GM12878 (cell line): Measurements from ENCODE around the gene ADGRG4. TPM values are rescaled to one million over a fixed set of nuclear protein-coding genes. Genes with fewer than 3 reads are reported as not detected.

Source experiments
- ATAC-seq: fragments of 200-7000 bp; cut with Tn5 transposase; 3 replicates; pipeline ENCODE4 v1.9.1; 2020; ENCODE audit warnings: mild to moderate bottlenecking, moderate library complexity
- BruUV-seq: library from RNA; stranded (reverse); fragments of 400-500 nt; replicated peaks from 2 replicates; lab custom pipeline; 2021; lab: Mats Ljungman, UMichigan
- CTCF ChIA-PET: fragments of 300-600 bp; sonication (Branson Sonifier 250); formaldehyde crosslinking; extraction: SDS; loops from one replicate; lab custom pipeline; 2021; ENCODE audit warnings: inconsistent platforms; lab: Yijun Ruan, JAX
- POLR2A ChIA-PET: fragments of 350-600 bp; formaldehyde crosslinking; extraction: SDS; loops from one replicate; lab custom pipeline; 2021; ENCODE audit warnings: inconsistent platforms; lab: Charles Lee
- RAD21 ChIA-PET: fragments of 300-600 bp; sonication (Branson Sonifier 250); formaldehyde crosslinking; loops from one replicate; lab custom pipeline; 2023; ENCODE audit warnings: antibody characterized with exemption; ENCODE audit not compliant: unreplicated experiment; lab: Charles Lee
- SMC1A ChIA-PET: fragments of 300-600 bp; sonication (Branson Sonifier 250); formaldehyde crosslinking; loops from one replicate; lab custom pipeline; 2023; ENCODE audit not compliant: unreplicated experiment, uncharacterized antibody; lab: Charles Lee
- DNase-seq: peaks from one replicate; pipeline ENCODE4 v3.0.0-alpha.2; 2011; ENCODE audit warnings: low read depth, low spot score
- FAIRE-seq: peaks from 3 replicates; lab custom pipeline; 2011; peaks lifted over from hg19 to GRCh38; lab: Jason Lieb, UNC
- H2AFZ ChIP-seq: 2 replicates; pipeline ENCODE4 v1.6.0; 2011; ENCODE audit warnings: low read depth, low read length, control low read depth; ENCODE audit not compliant: control insufficient read depth
- H3K27ac ChIP-seq: 2 replicates; pipeline ENCODE4 v1.5.1; 2011; ENCODE audit warnings: control low read depth; ENCODE audit not compliant: control insufficient read depth, insufficient read depth
- H3K27me3 ChIP-seq, 2 experiments: replicated peaks in 1 of 2; 2 replicates each; pipeline versions ENCODE4 v1.6.0 to v1.6.1; 2011; ENCODE audit warnings: low read length in 1 of 2; ENCODE audit not compliant: control insufficient read depth in 2 of 2, insufficient read depth in 2 of 2
- H3K36me3 ChIP-seq, 2 experiments: 2 replicates each; pipeline ENCODE4 v1.5.1; 2011; ENCODE audit warnings: low read length in 1 of 2; ENCODE audit not compliant: control insufficient read depth in 2 of 2, insufficient read depth in 2 of 2
- H3K4me1 ChIP-seq: 2 replicates; pipeline ENCODE4 v1.6.1; 2011; ENCODE audit warnings: mild to moderate bottlenecking, low read length, moderate library complexity, mixed read lengths; ENCODE audit not compliant: control insufficient read depth, insufficient read depth
- H3K4me2 ChIP-seq: 2 replicates; pipeline ENCODE4 v1.6.0; 2011; ENCODE audit warnings: control low read depth; ENCODE audit not compliant: control insufficient read depth, insufficient read depth
- H3K4me3 ChIP-seq: fragments of 200-600 bp; sonication (generic); 2 replicates; pipeline ENCODE4 v1.5.1; 2016
- H3K79me2 ChIP-seq: 2 replicates; pipeline ENCODE4 v1.6.0; 2011; ENCODE audit warnings: low read length; ENCODE audit not compliant: control insufficient read depth, insufficient read depth
- H3K9ac ChIP-seq: 2 replicates; pipeline ENCODE4 v1.8.0; 2011; ENCODE audit warnings: low read length, control low read depth, mixed read lengths; ENCODE audit not compliant: control insufficient read depth, insufficient read depth
- H3K9me3 ChIP-seq: replicated peaks from 3 replicates; pipeline ENCODE4 v1.5.1; 2011; ENCODE audit warnings: mild to moderate bottlenecking, low read length; ENCODE audit not compliant: control insufficient read depth, insufficient read depth
- H4K20me1 ChIP-seq: 2 replicates; pipeline ENCODE4 v1.6.0; 2011; ENCODE audit not compliant: control insufficient read depth, insufficient read depth
- BCL11A ChIP-seq: IDR thresholded peaks from 2 replicates; pipeline ENCODE4 v1.6.1; 2011; ENCODE audit warnings: low read depth, low read length
- EED ChIP-seq: sonication (generic); IDR thresholded peaks from 2 replicates; pipeline ENCODE4 v1.6.1; 2016; ENCODE audit warnings: antibody characterized with exemption, low read depth
- EGR1 ChIP-seq, 2 experiments: IDR thresholded peaks; 1 replicate in 1 of 2; 2 replicates in 1 of 2; pipeline ENCODE4 v1.6.1; 2011 to 2012; ENCODE audit warnings: low read depth in 2 of 2, low read length in 2 of 2, borderline replicate concordance in 1 of 2, mild to moderate bottlenecking in 1 of 2, moderate library complexity in 1 of 2
- HDAC2 ChIP-seq: fragments of 200-600 bp; sonication (generic); IDR thresholded peaks from 2 replicates; pipeline ENCODE4 v1.6.1; 2017
- MEF2B ChIP-seq: fragments of 450-650 bp; IDR thresholded peaks from 2 replicates; pipeline ENCODE4 v1.6.1; 2018; ENCODE audit warnings: mild to moderate bottlenecking, moderate library complexity; ENCODE audit not compliant: partially characterized antibody, poor library complexity, severe bottlenecking
- NR2F1 ChIP-seq: fragments of 450-650 bp; conservative IDR thresholded peaks from 2 replicates; pipeline ENCODE4 v1.6.1; 2017; ENCODE audit warnings: mild to moderate bottlenecking
- NRF1 ChIP-seq: conservative IDR thresholded peaks from 2 replicates; pipeline ENCODE4 v1.6.1; 2011; ENCODE audit warnings: mild to moderate bottlenecking, low read depth, low read length, improper control_type of control experiment
- PML ChIP-seq: IDR thresholded peaks from 2 replicates; pipeline ENCODE4 v1.6.1; 2012; ENCODE audit warnings: low read length, inconsistent platforms
- RCOR1 ChIP-seq: conservative IDR thresholded peaks from 2 replicates; pipeline ENCODE4 v1.6.1; 2012; ENCODE audit warnings: low read depth, low read length, improper control_type of control experiment
- SIN3A ChIP-seq: IDR thresholded peaks from 2 replicates; pipeline ENCODE4 v1.6.1; 2012; ENCODE audit warnings: low read depth, low read length, improper control_type of control experiment
- SPI1 ChIP-seq: IDR thresholded peaks from 2 replicates; pipeline ENCODE4 v1.6.1; 2011; ENCODE audit warnings: low read depth, mild to moderate bottlenecking, low read length, moderate library complexity, borderline replicate concordance; ENCODE audit not compliant: insufficient read depth
- YBX1 ChIP-seq: fragments of 450-650 bp; IDR thresholded peaks from 2 replicates; pipeline ENCODE4 v1.6.1; 2016; ENCODE audit warnings: antibody characterized with exemption
- ZNF217 ChIP-seq: fragments of 450-650 bp; IDR thresholded peaks from 2 replicates; pipeline ENCODE4 v1.6.1; 2017; ENCODE audit warnings: antibody characterized with exemption, mild to moderate bottlenecking
- ZNF622 ChIP-seq: fragments of 450-650 bp; IDR thresholded peaks from 2 replicates; pipeline ENCODE4 v1.6.1; 2017; ENCODE audit warnings: mild to moderate bottlenecking, inconsistent platforms
- ZZZ3 ChIP-seq: IDR thresholded peaks from 2 replicates; pipeline ENCODE4 v1.6.1; 2011; ENCODE audit warnings: low read depth; ENCODE audit not compliant: control insufficient read depth, insufficient read length
- WGBS: methylation state at CpG from one replicate; pipeline ENCODE4 v1.1.6; 2016; ENCODE audit warnings: low lambda C conversion rate; ENCODE audit not compliant: insufficient replicate concordance, insufficient coverage; ENCODE audit errors: missing lambda C conversion rate; 5-methylcytosine and 5-hydroxymethylcytosine counted together
- in situ Hi-C: fragments of 300-500 bp; cut with MboI; formaldehyde crosslinking; loops from 9 replicates; pipeline ENCODE4 v1.14.3; 2018; ENCODE audit warnings: mixed read lengths
- intact Hi-C: fragments of 100-400 bp; cut with micrococcal nuclease; formaldehyde crosslinking; loops from one replicate; pipeline ENCODE4 v1.14.2; 2022; ENCODE audit not compliant: unreplicated experiment
- polyA plus RNA-seq, 11 experiments: library from polyadenylated mRNA; depleted of rRNA in 4 of 11; unstranded in 6 of 11; stranded (reverse) in 5 of 11; fragments of >200 nt; fragmentation: Nextera tagmentation in 4 of 11; fragmentation: Illumina TruSeq in 1 of 11; extraction: Ambion mirVana in 4 of 11; extraction: Trizol in 1 of 11; gene quantifications; 1 replicate in 1 of 11; 2 replicates in 10 of 11; pipeline versions ENCODE4 v1.2.1 to v1.2.3, GENCODE V29; 2011 to 2016; ENCODE audit warnings: inconsistent platforms in 2 of 11, missing spikeins in 2 of 11, low read depth in 1 of 11
- total RNA-seq, 4 experiments: library from RNA; depleted of rRNA in 3 of 4; stranded (reverse); fragments of >200 nt in 3 of 4; fragmentation: Illumina TruSeq in 1 of 4; extraction: Trizol in 1 of 4; gene quantifications; 2 replicates each; pipeline versions ENCODE4 v1.2.1 to v1.2.3, GENCODE V29; 2013 to 2021
- TF ChIP-seq, protein P1 (sequence below): fragments of 450-650 bp; IDR thresholded peaks from 2 replicates; pipeline ENCODE4 v1.6.1; 2017; ENCODE audit warnings: low read depth, mild to moderate bottlenecking, moderate library complexity

The ADGRG4 gene
- total and polyA plus RNA-seq, 10 of the 15 experiments (the other 5 are each of a cell fraction or from before 2014, with no cell fraction given), result not detected

DNA sequence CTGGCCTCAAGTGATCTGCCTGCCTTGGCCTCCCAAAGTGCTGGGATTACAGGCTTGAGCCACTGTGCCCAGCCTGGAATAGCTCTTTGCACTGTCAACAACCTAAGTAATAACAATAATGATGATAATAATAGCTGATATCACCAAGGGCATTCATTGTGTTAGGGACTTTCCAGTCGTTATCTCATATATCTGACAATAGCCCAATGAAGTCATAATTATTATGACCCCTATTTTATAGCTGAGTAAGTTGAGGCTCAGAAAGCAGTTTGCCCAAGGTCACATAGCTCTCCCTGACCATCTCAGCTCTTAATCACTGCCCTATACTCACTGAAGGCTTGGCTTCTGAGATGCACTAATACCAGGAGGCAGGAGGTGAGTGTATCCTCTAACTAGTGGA is 30.8 kb upstream of the ADGRG4 start:
- TF ChIP-seq EGR1 (IDR thresholded peaks at IDR 0.05; ENCODE audit: borderline replicate concordance in 1 of 2, low read depth in 2 of 2, low read length in 2 of 2) (no peak), YBX1 (no peak), MEF2B (no peak)
- ChIA-PET SMC1A (interaction anchor here (0.8 to 4.3 kb wide), 6 partner anchors 14 to 425 kb away, joined by 3 to 42 read pairs (median 3); no protein-coding TSS in a partner anchor), RAD21 (interaction anchor here (1.0 to 6.2 kb wide), 4 partner anchors 115 to 425 kb away, joined by 3 to 62 read pairs (median 4); partner anchors contain the start of gene MMGT1), CTCF (interaction anchor here (0.7 to 4.3 kb wide), 14 partner anchors 18 to 425 kb away, joined by 3 to 103 read pairs (median 4); partner anchors contain the start of gene MAP7D3), POLR2A (no interaction called here)
- no peaks in the 10 kb centered on the region for H3K27me3 ChIP-seq
- no TSS peak for BruUV-seq
- no peaks in the 10 kb centered on the region for H3K36me3 ChIP-seq
- intact Hi-C loops, result loop anchor here (10.0 kb wide), 1 partner anchor 305 kb away; no protein-coding TSS in a partner anchor
- H3K4me3 ChIP-seq, result no peak overlapping the region
- FAIRE-seq, result no peak
- H3K27ac ChIP-seq, result no peak overlapping the region
- DNase-seq, result no peak
- peak; percentile 17; the same call in 1 of the 3 replicates for ATAC-seq
- H3K4me2 ChIP-seq, result no peak overlapping the region
- H3K9me3 ChIP-seq, result no peaks in the 10 kb centered on the region
- no peaks in the 10 kb centered on the region; the same call in 1 of the 2 replicates for H3K4me1 ChIP-seq
- H3K9ac ChIP-seq, result no peak overlapping the region
- in situ Hi-C loops, result loop anchor here (10.0 kb wide), 2 partner anchors 235 to 425 kb away; no protein-coding TSS in a partner anchor
- H4K20me1 ChIP-seq, result no peaks in the 10 kb centered on the region
- no peak overlapping the region for H2AFZ ChIP-seq
- H3K79me2 ChIP-seq, result no peaks in the 10 kb centered on the region
- whole genome bisulfite sequencing, result 0% methylated on average over 1 of the region's 1 CpG

DNA sequence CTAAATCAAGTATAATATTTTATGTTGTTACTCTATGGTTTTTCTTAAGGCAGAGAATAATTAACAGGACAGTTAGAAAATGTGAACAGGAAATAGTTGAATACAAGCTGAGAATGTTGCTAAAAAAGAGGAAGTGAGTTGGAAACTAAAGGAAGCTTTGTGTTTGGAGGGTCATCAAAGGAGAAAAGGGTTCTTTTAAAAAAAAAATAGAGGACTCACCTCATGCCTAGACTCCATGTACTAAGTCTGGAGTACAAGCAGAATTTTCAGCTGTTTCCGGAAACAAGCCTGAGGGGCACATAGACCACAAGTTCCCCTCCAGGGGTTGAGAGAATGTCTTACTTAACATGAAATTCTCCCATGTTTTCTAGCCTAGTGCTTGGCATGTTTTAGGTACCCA is 29.5 kb upstream of the ADGRG4 start:
- H3K27ac ChIP-seq, result no peak overlapping the region
- WGBS, result 57% methylated on average over 1 of the region's 1 CpG
- H2AFZ ChIP-seq, result no peak overlapping the region
- peak; percentile 55 for ATAC-seq
- H3K36me3 ChIP-seq, result no peaks in the 10 kb centered on the region
- in situ Hi-C loops (no loop called here), intact Hi-C loops (loop anchor here (10.0 kb wide), 1 partner anchor 304 kb away; no protein-coding TSS in a partner anchor)
- ChIA-PET SMC1A (interaction anchor here (0.5 to 1.4 kb wide), 5 partner anchors 15 to 783 kb away, joined by 3 to 7 read pairs (median 4); no protein-coding TSS in a partner anchor), POLR2A (interaction anchor here (0.6 kb wide), 1 partner anchor 1782 kb away, joined by 3 read pairs; no protein-coding TSS in a partner anchor), RAD21 (interaction anchor here (1.1 to 1.7 kb wide), 3 partner anchors 105 to 424 kb away, joined by 3 to 10 read pairs (median 6); no protein-coding TSS in a partner anchor), CTCF (interaction anchor here (1.1 to 3.5 kb wide), 6 partner anchors 15 to 423 kb away, joined by 3 to 17 read pairs (median 5); no protein-coding TSS in a partner anchor)
- no peaks in the 10 kb centered on the region for H3K27me3 ChIP-seq
- DNase-seq, result no peak
- peak overlapping the region; percentile 33; the same call in 1 of the 2 replicates for H3K4me2 ChIP-seq
- no peak overlapping the region for H3K4me3 ChIP-seq
- H4K20me1 ChIP-seq, result no peaks in the 10 kb centered on the region
- no peaks in the 10 kb centered on the region for H3K79me2 ChIP-seq
- BruUV-seq, result no TSS peak
- H3K4me1 ChIP-seq, result no peaks in the 10 kb centered on the region; the same call in 1 of the 2 replicates
- no peak overlapping the region for H3K9ac ChIP-seq
- H3K9me3 ChIP-seq, result no peaks in the 10 kb centered on the region
- FAIRE-seq, result peak; percentile 44
- no peak for TF ChIP-seq NR2F1
- peak; percentile 91 for TF ChIP-seq SPI1
- TF ChIP-seq EED, result no peak
- TF ChIP-seq HDAC2, result no peak
- TF ChIP-seq ZZZ3, result no peak
- TF ChIP-seq SIN3A, result no peak
- no peak for TF ChIP-seq BCL11A
- TF ChIP-seq ZNF217, result no peak
- no peak for TF ChIP-seq NRF1
- TF ChIP-seq, protein P1, sequence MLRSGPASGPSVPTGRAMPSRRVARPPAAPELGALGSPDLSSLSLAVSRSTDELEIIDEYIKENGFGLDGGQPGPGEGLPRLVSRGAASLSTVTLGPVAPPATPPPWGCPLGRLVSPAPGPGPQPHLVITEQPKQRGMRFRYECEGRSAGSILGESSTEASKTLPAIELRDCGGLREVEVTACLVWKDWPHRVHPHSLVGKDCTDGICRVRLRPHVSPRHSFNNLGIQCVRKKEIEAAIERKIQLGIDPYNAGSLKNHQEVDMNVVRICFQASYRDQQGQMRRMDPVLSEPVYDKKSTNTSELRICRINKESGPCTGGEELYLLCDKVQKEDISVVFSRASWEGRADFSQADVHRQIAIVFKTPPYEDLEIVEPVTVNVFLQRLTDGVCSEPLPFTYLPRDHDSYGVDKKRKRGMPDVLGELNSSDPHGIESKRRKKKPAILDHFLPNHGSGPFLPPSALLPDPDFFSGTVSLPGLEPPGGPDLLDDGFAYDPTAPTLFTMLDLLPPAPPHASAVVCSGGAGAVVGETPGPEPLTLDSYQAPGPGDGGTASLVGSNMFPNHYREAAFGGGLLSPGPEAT, result no peak
- TF ChIP-seq RCOR1, result no peak
- no peak for TF ChIP-seq ZNF622
- TF ChIP-seq PML, result no peak
